Stimulated activated naive B cell treated with anti-CD40 and anti-IgM and Interleukin-4, amounts not matched to agents 10 μg/mL and 1 μg/mL and 100 μg/mL, for 72 hours (primary cell): Measurements from ENCODE around the gene PNLIPRP3.

Experiments
- ATAC-seq, 2 donors: fragments of 150-1000 bp; cut with Tn5 transposase; replicated peaks; 2 replicates each; pipeline ENCODE4 v1.10.0; 2021; ENCODE audit warnings: moderate library complexity in 1 of 2
- DNase-seq: peaks from one replicate; pipeline ENCODE4 v3.0.0; 2021
- H3K27ac Mint-ChIP-seq: one replicate; pipeline ENCODE4 v1.8.0; 2022; ENCODE audit warnings: mild to moderate bottlenecking, mixed read lengths
- H3K27me3 Mint-ChIP-seq, 2 donors: one replicate each; pipeline ENCODE4 v1.8.0; 2022; ENCODE audit warnings: mixed read lengths in 2 of 2
- H3K36me3 Mint-ChIP-seq, 2 donors: one replicate each; pipeline ENCODE4 v1.8.0; 2022; ENCODE audit warnings: mixed read lengths in 2 of 2, mild to moderate bottlenecking in 1 of 2
- H3K4me1 Mint-ChIP-seq, 2 donors: one replicate each; pipeline ENCODE4 v1.8.0; 2022; ENCODE audit warnings: mixed read lengths in 2 of 2, mild to moderate bottlenecking in 1 of 2
- H3K4me3 Mint-ChIP-seq, 2 donors: one replicate each; pipeline ENCODE4 v1.8.0; 2022; ENCODE audit warnings: mild to moderate bottlenecking in 2 of 2, mixed read lengths in 2 of 2, moderate library complexity in 1 of 2
- H3K9me3 Mint-ChIP-seq, 2 donors: one replicate each; pipeline ENCODE4 v1.8.0; 2022; ENCODE audit warnings: mixed read lengths in 2 of 2, mild to moderate bottlenecking in 1 of 2

Gene PNLIPRP3

GRCh38 chr10:116510565-116510964, 82.9 kb downstream of the PNLIPRP3 start:
- ATAC-seq (no peak), DNase-seq (no peak)
- no peak overlapping the region for H3K4me3 Mint-ChIP-seq
- no peaks in the 10 kb centered on the region for H3K4me1 Mint-ChIP-seq
- H3K36me3 Mint-ChIP-seq = no peaks in the 10 kb centered on the region
- H3K27ac Mint-ChIP-seq = no peak overlapping the region
- H3K27me3 Mint-ChIP-seq = peaks cover 4 to 11% of the 10 kb centered on the region in 2 donors
- peaks cover 0 to 2% of the 10 kb centered on the region in 2 donors for H3K9me3 Mint-ChIP-seq

- Mint-ChIP-seq H3K36me3 (no peaks in the 10 kb centered on the region), H3K27ac (no peak overlapping the region), H3K4me3 (no peak overlapping the region), H3K9me3 (peaks cover 0 to 2% of the 10 kb centered on the region in 2 donors), H3K27me3 (peaks cover 4 to 11% of the 10 kb centered on the region in 2 donors), H3K4me1 (no peaks in the 10 kb centered on the region)
- ATAC-seq = no peak
- no peak for DNase-seq
Observed at GRCh38 chr10:116511365-116511764, 83.7 kb downstream of the PNLIPRP3 start.

GRCh38 chr10:116521424-116522290, 94.0 kb downstream of the PNLIPRP3 start:
- ATAC-seq (no peak), DNase-seq (no peak)
- no peaks in the 10 kb centered on the region for H3K27me3 Mint-ChIP-seq
- no peak overlapping the region for H3K27ac Mint-ChIP-seq
- no peaks in the 10 kb centered on the region for H3K36me3 Mint-ChIP-seq
- H3K9me3 Mint-ChIP-seq = no peaks in the 10 kb centered on the region
- no peaks in the 10 kb centered on the region for H3K4me1 Mint-ChIP-seq
- no peak overlapping the region for H3K4me3 Mint-ChIP-seq

GRCh38 chr10:116522803-116523381, 95.2 kb downstream of the PNLIPRP3 start:
- Mint-ChIP-seq H3K27me3 (no peaks in the 10 kb centered on the region), H3K27ac (no peak overlapping the region), H3K4me1 (no peaks in the 10 kb centered on the region), H3K4me3 (no peak overlapping the region), H3K9me3 (no peaks in the 10 kb centered on the region), H3K36me3 (no peaks in the 10 kb centered on the region)
- DNase-seq = no peak
- ATAC-seq = no peak

- H3K4me3 Mint-ChIP-seq = no peak overlapping the region
- H3K36me3 Mint-ChIP-seq = no peaks in the 10 kb centered on the region
- H3K27ac Mint-ChIP-seq = no peak overlapping the region
- no peaks in the 10 kb centered on the region for H3K4me1 Mint-ChIP-seq
- no peaks in the 10 kb centered on the region for H3K27me3 Mint-ChIP-seq
- no peak for DNase-seq
- no peak for ATAC-seq
- H3K9me3 Mint-ChIP-seq = no peaks in the 10 kb centered on the region
Observed at GRCh38 chr10:116524736-116525135, 97.1 kb downstream of the PNLIPRP3 start.

- Mint-ChIP-seq H3K36me3 (no peaks in the 10 kb centered on the region), H3K27me3 (no peaks in the 10 kb centered on the region), H3K27ac (no peak overlapping the region), H3K4me3 (no peak overlapping the region), H3K4me1 (no peaks in the 10 kb centered on the region), H3K9me3 (no peaks in the 10 kb centered on the region)
- ATAC-seq (no peak), DNase-seq (no peak)
Observed at GRCh38 chr10:116526219-116526618, 98.6 kb downstream of the PNLIPRP3 start.
